NCI-H748 (cell line): Measurements from ENCODE around the gene FBLN5.
"Not testable (repeated sequence)": the region's sequence is repeated elsewhere in the genome, so short reads cannot be mapped to it uniquely, and the experiment has no call there.

Experiments used
- DNase-seq: peaks from one replicate; lab custom pipeline; 2025; ENCODE audit not compliant: unreplicated experiment; lab: John Stamatoyannopoulos, UW

Gene FBLN5

GRCh38 chr14:91910196-91910595 lies 37.3 kb downstream of the FBLN5 start:
- no peak for DNase-seq

- DNase-seq = no peak
Measured at GRCh38 chr14:91906374-91906773, 41.1 kb downstream of the FBLN5 start.

GRCh38 chr14:91904956-91905645 lies 42.4 kb downstream of the FBLN5 start:
- no peak for DNase-seq

- DNase-seq = no peak
Measured at GRCh38 chr14:91904483-91904882, 43.0 kb downstream of the FBLN5 start.

GRCh38 chr14:91903070-91903469 lies 44.4 kb downstream of the FBLN5 start:
- DNase-seq = no peak

- DNase-seq = no peak
Measured at GRCh38 chr14:91902336-91902735, 45.2 kb downstream of the FBLN5 start.

GRCh38 chr14:91901449-91902226 lies 45.9 kb downstream of the FBLN5 start:
- no peak for DNase-seq

- no peak for DNase-seq
Measured at GRCh38 chr14:91899806-91900205, 47.7 kb downstream of the FBLN5 start.

- no peak for DNase-seq
Measured at GRCh38 chr14:91899213-91899612, 48.3 kb downstream of the FBLN5 start.

- DNase-seq = no peak
Measured at GRCh38 chr14:91898372-91898771, 49.1 kb downstream of the FBLN5 start.

GRCh38 chr14:91897716-91898115 lies 49.8 kb downstream of the FBLN5 start:
- not testable (repeated sequence) for DNase-seq

GRCh38 chr14:91897106-91897701 lies 50.3 kb downstream of the FBLN5 start:
- DNase-seq = peak; percentile 32

- no peak for DNase-seq
Measured at GRCh38 chr14:91896419-91896818, 51.1 kb downstream of the FBLN5 start.

GRCh38 chr14:91893669-91894068 lies 53.8 kb downstream of the FBLN5 start:
- DNase-seq = no peak

- DNase-seq = peak; percentile 50
Measured at GRCh38 chr14:91893007-91893406, 54.5 kb downstream of the FBLN5 start.

- no peak for DNase-seq
Measured at GRCh38 chr14:91891721-91892220, 55.7 kb downstream of the FBLN5 start.

- DNase-seq = no peak
Measured at GRCh38 chr14:91891101-91891500, 56.4 kb downstream of the FBLN5 start.

GRCh38 chr14:91890291-91890749 lies 57.2 kb downstream of the FBLN5 start:
- DNase-seq = no peak

GRCh38 chr14:91889477-91890211 lies 57.9 kb downstream of the FBLN5 start:
- no peak for DNase-seq

GRCh38 chr14:91888641-91889476 lies 58.6 kb downstream of the FBLN5 start:
- no peak for DNase-seq
